ENCODE data around the gene SOX12.

GRCh38 chr20:313948-314347 is 11.4 kb upstream of the SOX12 start:
- TF ChIP-seq CTCF (IDR thresholded peaks at IDR 0.05; ENCODE audit: low read length) (no peak), EZH2 (optimal IDR thresholded peaks at IDR 0.05; ENCODE audit: low read depth, low read length) (no peak), EZH2phosphoT487 (IDR thresholded peaks at IDR 0.05; ENCODE audit: low read length) (no peak)

Data from MM.1S (cell line).